ENCODE results near the gene ITGA7. TPM values are rescaled to one million over a fixed set of nuclear protein-coding genes. Genes with fewer than 3 reads are reported as not detected.

ITGA7 gene
- total RNA-seq, 1 experiment from 2014 or later, result 96.2 TPM

- no peaks in the 10 kb centered on the region for H3K9me3 Mint-ChIP-seq
- TF ChIP-seq, protein P1, sequence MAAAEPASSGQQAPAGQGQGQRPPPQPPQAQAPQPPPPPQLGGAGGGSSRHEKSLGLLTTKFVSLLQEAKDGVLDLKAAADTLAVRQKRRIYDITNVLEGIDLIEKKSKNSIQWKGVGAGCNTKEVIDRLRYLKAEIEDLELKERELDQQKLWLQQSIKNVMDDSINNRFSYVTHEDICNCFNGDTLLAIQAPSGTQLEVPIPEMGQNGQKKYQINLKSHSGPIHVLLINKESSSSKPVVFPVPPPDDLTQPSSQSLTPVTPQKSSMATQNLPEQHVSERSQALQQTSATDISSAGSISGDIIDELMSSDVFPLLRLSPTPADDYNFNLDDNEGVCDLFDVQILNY (CRISPR knock-in tag; IDR thresholded peaks at IDR 0.05), result no peak
- no peak for TF ChIP-seq OVOL2 (CRISPR knock-in tag; IDR thresholded peaks at IDR 0.05; ENCODE audit: borderline replicate concordance)
- no peak overlapping the region for H3K4me3 Mint-ChIP-seq
- H3K36me3 Mint-ChIP-seq, result no peaks in the 10 kb centered on the region
- no peaks in the 10 kb centered on the region for H3K27me3 Mint-ChIP-seq (ENCODE audit: low read depth)
- DNase-seq (ENCODE audit: low spot score), result no peak
- no peak for ATAC-seq
- ChIA-PET CTCF (interaction anchor here (1.1 to 1.9 kb wide), 5 partner anchors 10 to 71 kb away, joined by 3 to 15 read pairs (median 8); partner anchors contain the start of gene ITGA7), POLR2A (no interaction called here)
- no peak overlapping the region for H3K27ac Mint-ChIP-seq
- no peaks in the 10 kb centered on the region for H3K4me1 Mint-ChIP-seq
Measured at GRCh38 chr12:55666508-55666907, 41.2 kb downstream of the ITGA7 start.

DNA sequence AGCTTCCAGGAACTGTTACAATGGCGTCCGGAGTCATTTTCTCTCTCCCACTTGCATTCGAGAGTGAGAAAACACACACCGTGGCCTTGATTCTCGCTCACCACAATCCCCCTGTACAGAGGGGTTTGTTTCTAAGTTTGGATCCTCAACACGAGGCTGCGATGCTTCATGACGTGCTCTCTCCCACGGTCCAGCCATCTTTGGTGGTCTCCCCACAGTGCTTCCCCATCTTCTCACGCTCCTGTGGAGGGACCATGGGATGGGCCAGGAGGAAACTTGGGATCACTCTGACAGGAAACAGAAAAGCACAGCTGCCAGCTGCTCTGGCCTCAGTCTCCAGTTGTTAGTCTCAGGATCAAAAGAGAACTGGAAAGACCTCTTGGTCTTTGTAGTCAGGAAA lies 42.9 kb downstream of the ITGA7 start:
- H3K27ac Mint-ChIP-seq, result no peak overlapping the region
- no peak overlapping the region for H3K4me3 Mint-ChIP-seq
- TF ChIP-seq TCF7 (CRISPR knock-in tag; IDR thresholded peaks at IDR 0.05; ENCODE audit: low read depth), result no peak
- no peak for TF ChIP-seq ZNF396 (CRISPR knock-in tag; IDR thresholded peaks at IDR 0.05; ENCODE audit: borderline replicate concordance)
- H3K4me1 Mint-ChIP-seq, result no peaks in the 10 kb centered on the region
- ATAC-seq, result no peak
- ChIA-PET CTCF (interaction anchor here (1.4 to 1.6 kb wide), 2 partner anchors 17 to 73 kb away, joined by 5 to 6 read pairs; a partner anchor contains a TSS), POLR2A (no interaction called here)
- no peak for DNase-seq (ENCODE audit: low spot score)
- H3K36me3 Mint-ChIP-seq, result no peaks in the 10 kb centered on the region
- no peaks in the 10 kb centered on the region for H3K9me3 Mint-ChIP-seq
- no peaks in the 10 kb centered on the region for H3K27me3 Mint-ChIP-seq (ENCODE audit: low read depth)

GRCh38 chr12:55663391-55663790 lies 44.3 kb downstream of the ITGA7 start:
- POLR2A ChIA-PET, result interaction anchor here (0.5 kb wide), 1 partner anchor 1184 kb away, joined by 5 read pairs; no protein-coding TSS in a partner anchor
- CTCF ChIA-PET, result interaction anchor here (1.0 to 1.6 kb wide), 3 partner anchors 18 to 74 kb away, joined by 4 to 6 read pairs (median 5); a partner anchor contains a TSS
- Mint-ChIP-seq H3K4me3 (no peak overlapping the region), H3K36me3 (no peaks in the 10 kb centered on the region), H3K9me3 (no peaks in the 10 kb centered on the region), H3K27ac (no peak overlapping the region), H3K4me1 (no peaks in the 10 kb centered on the region), H3K27me3 (ENCODE audit: low read depth) (peaks cover 4% of the 10 kb centered on the region; the same call in 1 of the 2 replicates)
- ATAC-seq (no peak), DNase-seq (ENCODE audit: low spot score) (no peak)
- TF ChIP-seq CREB1 (CRISPR knock-in tag; IDR thresholded peaks at IDR 0.05), result no peak
- no peak for TF ChIP-seq SMAD3 (CRISPR knock-in tag; IDR thresholded peaks at IDR 0.05; ENCODE audit: borderline replicate concordance)
- TF ChIP-seq, protein P2, sequence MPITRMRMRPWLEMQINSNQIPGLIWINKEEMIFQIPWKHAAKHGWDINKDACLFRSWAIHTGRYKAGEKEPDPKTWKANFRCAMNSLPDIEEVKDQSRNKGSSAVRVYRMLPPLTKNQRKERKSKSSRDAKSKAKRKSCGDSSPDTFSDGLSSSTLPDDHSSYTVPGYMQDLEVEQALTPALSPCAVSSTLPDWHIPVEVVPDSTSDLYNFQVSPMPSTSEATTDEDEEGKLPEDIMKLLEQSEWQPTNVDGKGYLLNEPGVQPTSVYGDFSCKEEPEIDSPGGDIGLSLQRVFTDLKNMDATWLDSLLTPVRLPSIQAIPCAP (CRISPR knock-in tag; IDR thresholded peaks at IDR 0.05), result no peak
- TF ChIP-seq SOX15 (CRISPR knock-in tag; IDR thresholded peaks at IDR 0.05), result no peak
- no peak for TF ChIP-seq EMX1 (CRISPR knock-in tag; IDR thresholded peaks at IDR 0.05)
- no peak for TF ChIP-seq FOXP4 (CRISPR knock-in tag; IDR thresholded peaks at IDR 0.05)
- no peak for TF ChIP-seq MLX (CRISPR knock-in tag; IDR thresholded peaks at IDR 0.05)
- no peak for TF ChIP-seq NFYB (CRISPR knock-in tag; conservative IDR thresholded peaks at IDR 0.05; ENCODE audit: low read depth)
- no peak for TF ChIP-seq GRHL2 (CRISPR knock-in tag; IDR thresholded peaks at IDR 0.05; ENCODE audit: insufficient replicate concordance, severe bottlenecking)
- TF ChIP-seq GABPB1 (CRISPR knock-in tag; IDR thresholded peaks at IDR 0.05), result no peak
- no peak for TF ChIP-seq NFE2L1 (CRISPR knock-in tag; IDR thresholded peaks at IDR 0.05)
- TF ChIP-seq, protein P3, sequence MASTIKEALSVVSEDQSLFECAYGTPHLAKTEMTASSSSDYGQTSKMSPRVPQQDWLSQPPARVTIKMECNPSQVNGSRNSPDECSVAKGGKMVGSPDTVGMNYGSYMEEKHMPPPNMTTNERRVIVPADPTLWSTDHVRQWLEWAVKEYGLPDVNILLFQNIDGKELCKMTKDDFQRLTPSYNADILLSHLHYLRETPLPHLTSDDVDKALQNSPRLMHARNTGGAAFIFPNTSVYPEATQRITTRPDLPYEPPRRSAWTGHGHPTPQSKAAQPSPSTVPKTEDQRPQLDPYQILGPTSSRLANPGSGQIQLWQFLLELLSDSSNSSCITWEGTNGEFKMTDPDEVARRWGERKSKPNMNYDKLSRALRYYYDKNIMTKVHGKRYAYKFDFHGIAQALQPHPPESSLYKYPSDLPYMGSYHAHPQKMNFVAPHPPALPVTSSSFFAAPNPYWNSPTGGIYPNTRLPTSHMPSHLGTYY (CRISPR knock-in tag; IDR thresholded peaks at IDR 0.05), result no peak
